HG03432 (cell line): Measurements from ENCODE around the gene RTBDN.

Experiments
- ATAC-seq: cut with Tn5 transposase; IDR thresholded peaks from one replicate; pipeline ENCODE4 v1.9.1; 2021; ENCODE audit warnings: mild to moderate bottlenecking, moderate library complexity; ENCODE audit not compliant: unreplicated experiment

The RTBDN gene

GRCh38 chr19:12793290-12794195, 40.8 kb downstream of the RTBDN start:
- ATAC-seq = peak; percentile 33

- no peak for ATAC-seq
Observed at GRCh38 chr19:12792853-12793289, 41.5 kb downstream of the RTBDN start.

GRCh38 chr19:12792051-12792852, 42.1 kb downstream of the RTBDN start:
- ATAC-seq = no peak

- ATAC-seq = peak; percentile 34
Observed at GRCh38 chr19:12791345-12792050, 42.9 kb downstream of the RTBDN start, which contains the start of gene JUNB. Gene JUNB (plus strand): TSS chr19:12791486. CDS start chr19:12791772, 286 bp downstream.

GRCh38 chr19:12790628-12791344, 43.6 kb downstream of the RTBDN start:
- no peak for ATAC-seq

GRCh38 chr19:12789904-12790619, 44.3 kb downstream of the RTBDN start:
- ATAC-seq = peak; percentile 40

GRCh38 chr19:12789098-12789903, 45.1 kb downstream of the RTBDN start:
- ATAC-seq = no peak

GRCh38 chr19:12788682-12789097, 45.7 kb downstream of the RTBDN start:
- ATAC-seq = no peak

- ATAC-seq = no peak
Observed at GRCh38 chr19:12788042-12788681, 46.2 kb downstream of the RTBDN start.

- no peak for ATAC-seq
Observed at GRCh38 chr19:12787458-12787857, 46.9 kb downstream of the RTBDN start.

GRCh38 chr19:12786952-12787351, 47.4 kb downstream of the RTBDN start:
- ATAC-seq = no peak

- ATAC-seq = no peak
Observed at GRCh38 chr19:12786141-12786870, 48.1 kb downstream of the RTBDN start.

- ATAC-seq = no peak
Observed at GRCh38 chr19:12785431-12786031, 48.8 kb downstream of the RTBDN start.

- no peak for ATAC-seq
Observed at GRCh38 chr19:12784871-12785430, 49.4 kb downstream of the RTBDN start.

GRCh38 chr19:12784394-12784870, 49.9 kb downstream of the RTBDN start:
- ATAC-seq = no peak

- no peak for ATAC-seq
Observed at GRCh38 chr19:12783849-12784393, 50.5 kb downstream of the RTBDN start.
